Activated naive CD4-positive, alpha-beta T cell treated with anti-CD3 and anti-CD28 coated beads, Interleukin-2, amount 10 ng/mL, durations not matched to agents 5 hours and 36 hours (primary cell): ENCODE measurements around the gene LRP4. TPM values are rescaled to one million over a fixed set of nuclear protein-coding genes. Genes with fewer than 3 reads are reported as not detected.

ENCODE experiments used
- total RNA-seq, 2 experiments: library from RNA; stranded (reverse); gene quantifications; one replicate each; pipeline ENCODE4 v1.2.3, GENCODE V29; 2021

LRP4 gene, protein sequence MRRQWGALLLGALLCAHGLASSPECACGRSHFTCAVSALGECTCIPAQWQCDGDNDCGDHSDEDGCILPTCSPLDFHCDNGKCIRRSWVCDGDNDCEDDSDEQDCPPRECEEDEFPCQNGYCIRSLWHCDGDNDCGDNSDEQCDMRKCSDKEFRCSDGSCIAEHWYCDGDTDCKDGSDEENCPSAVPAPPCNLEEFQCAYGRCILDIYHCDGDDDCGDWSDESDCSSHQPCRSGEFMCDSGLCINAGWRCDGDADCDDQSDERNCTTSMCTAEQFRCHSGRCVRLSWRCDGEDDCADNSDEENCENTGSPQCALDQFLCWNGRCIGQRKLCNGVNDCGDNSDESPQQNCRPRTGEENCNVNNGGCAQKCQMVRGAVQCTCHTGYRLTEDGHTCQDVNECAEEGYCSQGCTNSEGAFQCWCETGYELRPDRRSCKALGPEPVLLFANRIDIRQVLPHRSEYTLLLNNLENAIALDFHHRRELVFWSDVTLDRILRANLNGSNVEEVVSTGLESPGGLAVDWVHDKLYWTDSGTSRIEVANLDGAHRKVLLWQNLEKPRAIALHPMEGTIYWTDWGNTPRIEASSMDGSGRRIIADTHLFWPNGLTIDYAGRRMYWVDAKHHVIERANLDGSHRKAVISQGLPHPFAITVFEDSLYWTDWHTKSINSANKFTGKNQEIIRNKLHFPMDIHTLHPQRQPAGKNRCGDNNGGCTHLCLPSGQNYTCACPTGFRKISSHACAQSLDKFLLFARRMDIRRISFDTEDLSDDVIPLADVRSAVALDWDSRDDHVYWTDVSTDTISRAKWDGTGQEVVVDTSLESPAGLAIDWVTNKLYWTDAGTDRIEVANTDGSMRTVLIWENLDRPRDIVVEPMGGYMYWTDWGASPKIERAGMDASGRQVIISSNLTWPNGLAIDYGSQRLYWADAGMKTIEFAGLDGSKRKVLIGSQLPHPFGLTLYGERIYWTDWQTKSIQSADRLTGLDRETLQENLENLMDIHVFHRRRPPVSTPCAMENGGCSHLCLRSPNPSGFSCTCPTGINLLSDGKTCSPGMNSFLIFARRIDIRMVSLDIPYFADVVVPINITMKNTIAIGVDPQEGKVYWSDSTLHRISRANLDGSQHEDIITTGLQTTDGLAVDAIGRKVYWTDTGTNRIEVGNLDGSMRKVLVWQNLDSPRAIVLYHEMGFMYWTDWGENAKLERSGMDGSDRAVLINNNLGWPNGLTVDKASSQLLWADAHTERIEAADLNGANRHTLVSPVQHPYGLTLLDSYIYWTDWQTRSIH (N-terminal part only)
- under 1 TPM; 0.15 to 0.24 TPM for total RNA-seq

DNA sequence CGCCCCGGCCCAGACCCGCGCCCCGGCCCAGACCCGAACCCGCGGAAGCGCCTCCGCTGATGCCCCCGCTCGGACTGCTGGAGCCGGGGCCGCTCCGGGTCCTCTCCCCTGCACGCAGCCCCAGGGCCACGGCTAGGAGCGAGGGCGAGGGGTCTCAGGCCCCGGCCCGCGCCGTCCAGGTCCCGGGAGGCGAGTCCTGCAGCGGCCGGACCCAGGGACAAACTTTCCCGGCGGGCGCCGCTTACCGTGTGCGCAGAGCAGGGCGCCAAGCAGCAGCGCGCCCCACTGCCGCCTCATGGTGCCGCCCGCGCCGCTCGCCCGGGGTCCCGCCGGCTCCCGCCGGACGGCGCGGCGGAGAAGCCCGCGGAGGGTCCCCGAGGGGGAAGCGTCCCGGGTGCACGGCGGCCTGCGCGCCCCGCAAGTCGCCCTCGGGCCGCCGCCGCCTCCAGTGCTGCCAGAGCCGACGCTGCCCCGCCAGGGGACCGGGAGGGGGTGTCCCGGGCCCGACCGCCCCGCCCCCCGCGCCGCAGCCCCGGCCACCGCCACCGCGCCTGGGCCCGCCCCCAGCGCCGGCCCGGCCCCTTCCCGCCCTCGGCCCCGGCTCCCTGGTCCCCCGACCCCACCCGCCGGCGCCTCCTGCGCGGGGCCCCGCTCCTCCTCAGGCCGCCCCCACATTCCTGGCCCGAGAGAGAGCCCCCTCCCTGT, at the start of gene LRP4:
TSS of gene LRP4 (minus strand) at position 468 of the 705 bp plus-strand sequence. CDS start at position 297, 171 bp downstream.

DNA sequence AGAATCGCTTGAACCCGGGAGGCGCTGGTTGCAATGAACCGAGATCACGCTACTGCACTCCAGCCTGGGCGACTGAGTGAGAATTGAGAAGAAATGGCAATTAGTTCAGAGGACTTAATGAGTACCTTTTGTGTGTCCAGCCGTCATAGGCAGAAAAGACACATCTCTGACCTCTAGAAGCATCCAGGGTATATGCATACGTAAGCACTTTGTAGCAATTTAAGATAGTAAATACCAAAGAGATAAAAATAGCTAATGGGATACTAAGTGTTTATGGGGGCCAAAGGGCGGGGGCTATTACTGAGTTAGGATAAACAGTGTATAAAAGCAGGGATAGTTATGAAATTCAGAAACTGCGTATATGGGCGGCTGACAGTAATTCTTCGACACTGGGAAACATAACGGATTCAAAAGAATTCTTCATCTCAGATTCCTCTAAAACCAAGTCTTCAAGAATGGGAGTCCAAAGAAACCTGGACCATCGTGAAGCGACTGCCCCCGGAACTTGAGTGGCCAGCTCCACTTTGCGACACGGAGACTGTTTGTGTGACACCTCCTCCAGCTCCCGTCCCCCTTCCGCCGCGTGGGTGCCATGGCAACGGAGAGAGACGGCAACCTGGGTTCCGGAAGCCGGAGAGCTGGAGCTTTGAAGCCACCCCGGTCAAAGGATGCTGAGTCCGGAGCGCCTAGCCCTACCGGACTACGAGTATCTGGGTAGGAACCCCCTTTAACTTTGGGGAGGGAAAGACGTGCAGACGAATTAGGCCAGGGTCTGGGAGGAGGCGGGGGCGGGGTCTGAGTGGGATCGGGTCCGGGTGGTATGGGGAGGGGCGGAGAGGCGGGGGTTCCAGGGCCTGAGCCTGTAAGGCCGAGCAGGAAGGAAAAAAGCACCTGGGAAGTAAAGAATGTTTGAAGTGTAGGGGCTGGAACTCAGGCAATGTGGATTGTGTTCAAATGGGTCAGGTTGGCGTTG, 18.1 kb upstream of the LRP4 start, which contains the start of gene CSTPP1:
TSS of gene CSTPP1 (plus strand) at position 624 of the 973 bp plus-strand sequence. CDS start at position 669, 45 bp downstream.

GRCh38 chr11:46845740-46846509, 72.4 kb downstream of the LRP4 start, which contains the start of gene CKAP5:
CKAP5 (minus strand) TSS chr11:46846280; CDS start chr11:46821231, 25,049 bp downstream.

Other genes with a start within 250 kb of the LRP4 start
- gene ARHGAP1, start 217.9 kb downstream of the LRP4 start, total RNA-seq = 10 to 100 TPM; 76.9 to 82.3 TPM
- gene ZNF408, start 217.5 kb downstream of the LRP4 start, total RNA-seq = 10 to 100 TPM; 13.2 to 16.3 TPM
- not detected for gene F2, start 199.3 kb downstream of the LRP4 start, total RNA-seq
- 100 to 1,000 TPM; 124 to 140 TPM for gene CKAP5, start 72.3 kb downstream of the LRP4 start, total RNA-seq
- gene CSTPP1, start 18.2 kb upstream of the LRP4 start, total RNA-seq = 10 to 100 TPM; 13.6 to 14.6 TPM